ENCODE measurements around the gene LYSMD2.

Gene LYSMD2

GRCh38 chr15:51737522-51738305 is at the start of gene LYSMD2:
LYSMD2 (minus strand) TSS chr15:51737655; CDS start chr15:51737622, 33 bp downstream.
- DNase-seq (ENCODE audit: low spot score) = peak; percentile 78

GRCh38 chr15:51787130-51787529 is 49.7 kb upstream of the LYSMD2 start:
- peak; percentile 55 for DNase-seq (ENCODE audit: low spot score)

DNA sequence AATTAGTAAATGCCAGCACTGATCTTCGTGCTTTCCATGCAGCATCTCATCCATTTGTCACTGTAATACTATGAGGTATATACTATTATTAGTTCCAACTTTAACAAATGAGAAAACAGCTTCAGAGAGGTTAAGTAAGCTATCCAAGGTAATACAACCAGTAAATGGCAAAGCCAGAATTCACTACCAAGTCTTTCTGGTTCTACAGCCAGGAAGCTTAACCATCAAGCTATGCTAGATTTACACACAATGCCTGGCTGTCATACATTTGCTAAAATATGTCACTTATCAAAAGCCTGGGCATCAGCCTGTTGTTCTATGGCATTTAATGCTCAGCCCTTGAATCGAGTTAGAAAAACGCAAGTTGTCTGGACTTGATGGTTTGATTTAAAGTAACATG is 46.5 kb upstream of the LYSMD2 start:
- DNase-seq (ENCODE audit: low spot score) = no peak

GRCh38 chr15:51782357-51782896 is 45.0 kb upstream of the LYSMD2 start:
- DNase-seq (ENCODE audit: low spot score) = no peak

DNA sequence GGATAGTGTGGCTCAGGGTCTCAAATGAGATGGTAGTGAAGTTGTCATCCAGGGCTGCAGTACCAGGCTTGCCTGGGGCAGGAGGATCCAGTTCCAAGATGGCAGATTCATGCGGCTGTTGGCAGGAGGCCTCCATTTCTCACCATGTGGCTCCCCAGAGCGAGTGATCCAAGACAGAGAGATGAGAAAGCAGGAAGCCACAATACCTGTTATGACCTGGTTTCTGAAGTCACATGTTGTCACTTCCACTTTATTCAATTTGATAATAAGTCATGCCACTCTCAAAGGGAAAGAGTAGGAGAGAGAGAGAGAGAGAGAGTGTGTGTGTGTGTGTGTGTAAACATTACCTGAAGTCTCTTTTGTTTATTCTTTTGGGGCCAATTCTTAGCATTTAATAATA is 44.1 kb upstream of the LYSMD2 start:
- no peak for DNase-seq (ENCODE audit: low spot score)

GRCh38 chr15:51780636-51781035 is 43.2 kb upstream of the LYSMD2 start:
- DNase-seq (ENCODE audit: low spot score) = no peak

DNA sequence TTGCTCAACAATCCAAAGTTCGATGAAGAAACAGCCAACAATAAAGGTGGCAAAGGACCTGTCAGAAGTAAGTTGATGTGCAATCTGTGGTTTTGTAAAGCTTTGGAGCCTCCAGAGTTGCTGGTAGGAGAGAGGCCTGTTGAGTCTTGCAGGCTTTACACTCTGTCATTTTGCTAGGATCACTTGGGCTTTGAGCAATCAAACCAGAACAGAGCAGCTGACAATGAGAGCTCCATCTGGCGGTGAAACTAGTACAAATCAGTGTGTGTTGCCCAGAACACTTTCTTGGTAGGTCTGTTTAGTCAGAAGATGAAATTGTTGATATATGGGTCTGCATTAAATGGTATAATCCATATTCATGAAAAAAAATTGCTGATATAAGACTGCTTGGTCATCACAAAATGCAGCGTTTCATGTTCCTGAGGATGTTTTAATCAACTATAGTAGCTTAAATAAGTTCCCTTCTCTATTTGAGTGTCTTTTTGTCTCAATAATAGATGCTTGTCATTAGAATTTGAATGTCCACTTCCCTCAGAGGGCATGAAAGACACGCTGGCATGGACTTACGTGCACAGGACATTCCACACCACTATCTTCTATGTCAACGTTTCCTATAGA is 39.6 kb upstream of the LYSMD2 start:
- DNase-seq (ENCODE audit: low spot score) = peak; percentile 79

GRCh38 chr15:51775967-51776816 is 38.7 kb upstream of the LYSMD2 start:
- peak; percentile 44 for DNase-seq (ENCODE audit: low spot score)

GRCh38 chr15:51774916-51775315 is 37.5 kb upstream of the LYSMD2 start:
- DNase-seq (ENCODE audit: low spot score) = no peak

DNA sequence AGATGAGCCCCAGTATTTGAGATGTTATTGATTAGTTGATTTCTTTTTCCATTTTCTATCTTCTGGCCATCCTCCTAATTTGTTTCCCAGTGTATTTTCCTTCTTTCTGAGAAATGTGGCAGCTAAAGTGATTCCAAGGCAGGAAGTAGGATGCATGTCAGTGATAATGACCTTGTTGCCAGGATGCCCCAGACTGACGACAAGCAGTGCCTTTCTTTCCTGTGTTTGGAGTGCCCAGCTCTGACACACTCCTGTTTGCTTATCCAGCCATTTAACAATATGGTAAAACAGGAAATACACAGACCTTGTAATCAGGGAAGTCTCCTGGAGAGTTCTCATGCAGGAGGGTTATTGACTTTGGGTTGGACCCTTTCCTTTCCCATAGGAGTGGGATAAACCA is 34.3 kb upstream of the LYSMD2 start:
- no peak for DNase-seq (ENCODE audit: low spot score)

- no peak for DNase-seq (ENCODE audit: low spot score)
Observed at GRCh38 chr15:51770902-51771301, 33.4 kb upstream of the LYSMD2 start.

DNA sequence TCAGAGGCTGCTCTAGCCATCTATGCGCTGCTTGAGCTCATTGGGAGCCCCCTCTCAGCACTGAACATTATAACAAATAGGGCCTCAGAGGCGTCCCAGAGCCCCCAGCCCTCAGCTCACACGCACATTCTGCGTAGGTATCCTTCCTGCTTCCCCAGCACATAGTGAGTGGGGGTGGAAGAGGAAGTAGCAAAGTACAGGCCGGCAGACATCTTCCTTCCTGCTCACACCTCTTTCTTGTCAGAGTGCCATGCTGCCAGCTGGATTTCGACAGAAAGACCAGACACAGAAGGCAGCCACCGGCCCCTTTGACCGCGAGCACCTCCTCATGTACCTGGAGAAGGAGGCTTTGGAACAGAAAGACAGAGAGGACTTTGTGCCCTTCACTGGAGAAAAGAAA is 30.6 kb upstream of the LYSMD2 start:
- no peak for DNase-seq (ENCODE audit: low spot score)

GRCh38 chr15:51766341-51766740 is 28.9 kb upstream of the LYSMD2 start:
- no peak for DNase-seq (ENCODE audit: low spot score)

- no peak for DNase-seq (ENCODE audit: low spot score)
Observed at GRCh38 chr15:51765751-51766150, 28.3 kb upstream of the LYSMD2 start.

DNA sequence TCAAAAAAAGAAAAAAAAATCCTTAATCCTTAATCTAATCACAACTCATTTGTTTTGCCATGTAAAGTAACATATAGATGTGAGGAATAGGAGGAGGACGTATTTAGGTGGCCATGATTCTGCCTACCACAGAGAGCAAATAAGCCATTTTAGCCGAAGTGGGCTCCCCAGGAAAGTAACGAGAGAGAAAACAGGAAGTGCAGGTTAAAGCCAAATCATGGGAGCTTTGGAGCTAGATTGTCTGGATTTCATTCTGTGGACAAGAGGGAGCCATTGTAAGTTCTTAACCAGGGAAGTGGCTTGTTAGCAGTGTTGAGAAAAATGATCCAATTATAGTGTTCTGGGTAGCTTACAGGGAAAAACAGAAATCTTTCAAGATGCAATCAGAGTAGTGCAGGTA is 23.4 kb upstream of the LYSMD2 start:
- no peak for DNase-seq (ENCODE audit: low spot score)

- no peak for DNase-seq (ENCODE audit: low spot score)
Observed at GRCh38 chr15:51759557-51760070, 22.2 kb upstream of the LYSMD2 start.

DNA sequence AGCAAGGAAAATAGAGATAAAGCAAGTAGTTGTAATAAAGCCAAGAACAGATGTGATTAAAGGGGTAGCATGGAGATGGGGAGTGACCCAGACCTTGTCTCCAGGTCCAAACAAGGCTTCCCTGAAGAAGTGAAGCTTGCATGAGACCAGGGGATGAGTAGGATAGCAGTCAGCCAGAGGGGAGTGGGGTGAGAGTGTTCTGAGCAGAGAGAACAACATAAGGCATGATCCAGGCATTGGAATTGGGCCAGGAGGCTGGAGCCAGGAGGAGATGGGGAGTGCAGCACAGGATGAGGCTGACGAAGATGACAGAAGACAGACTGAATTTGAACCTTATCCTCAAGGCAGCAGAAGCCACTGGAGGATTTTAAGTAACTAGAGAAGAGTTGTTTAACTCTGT is 21.2 kb upstream of the LYSMD2 start:
- DNase-seq (ENCODE audit: low spot score) = no peak

- DNase-seq (ENCODE audit: low spot score) = no peak
Observed at GRCh38 chr15:51757450-51757849, 20.0 kb upstream of the LYSMD2 start.

DNA sequence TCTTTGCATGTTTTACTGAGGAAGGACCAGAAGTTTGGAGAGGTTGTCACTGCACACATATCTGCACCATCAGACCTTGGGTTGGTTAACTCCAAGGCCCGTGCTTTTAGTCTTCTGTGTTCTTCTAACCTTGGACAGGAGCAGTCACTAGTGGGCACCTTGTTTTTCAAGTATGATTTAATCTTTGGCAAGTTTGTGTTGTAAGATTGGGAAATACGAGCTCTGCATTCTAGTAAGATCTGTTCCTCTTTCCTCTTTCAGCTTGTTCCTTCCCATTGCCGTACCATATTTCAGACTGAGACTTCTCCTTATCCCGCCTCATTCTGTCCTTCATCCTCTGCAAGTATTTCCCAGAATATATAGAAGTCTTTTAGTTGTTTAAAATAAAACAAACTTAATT is 19.0 kb upstream of the LYSMD2 start:
- no peak for DNase-seq (ENCODE audit: low spot score)

GRCh38 chr15:51755790-51756189 is 18.3 kb upstream of the LYSMD2 start:
- DNase-seq (ENCODE audit: low spot score) = no peak

- no peak for DNase-seq (ENCODE audit: low spot score)
Observed at GRCh38 chr15:51754267-51754666, 16.8 kb upstream of the LYSMD2 start.

- DNase-seq (ENCODE audit: low spot score) = no peak
Observed at GRCh38 chr15:51752888-51753287, 15.4 kb upstream of the LYSMD2 start.

All from LoVo (cell line).